AG04450 (cell line): ENCODE results near the gene PRCP. TPM values are rescaled to one million over a fixed set of nuclear protein-coding genes. Genes with fewer than 3 reads are reported as not detected.
"Not testable (repeated sequence)": the region's sequence is repeated elsewhere in the genome, so short reads cannot be mapped to it uniquely, and the experiment has no call there.

Experiments used
- CTCF ChIA-PET: fragments of 300-600, 350-600 bp; formaldehyde crosslinking; extraction: SDS; loops from one replicate; lab custom pipeline; 2022; ENCODE audit warnings: antibody characterized with exemption, inconsistent platforms; lab: Charles Lee
- POLR2A ChIA-PET: fragments of 350-600 bp; formaldehyde crosslinking; extraction: SDS; loops from one replicate; lab custom pipeline; 2021; ENCODE audit warnings: antibody characterized with exemption, inconsistent platforms; lab: Yijun Ruan, JAX
- DNase-seq: peaks from one replicate; pipeline ENCODE4 v3.0.0-alpha.2; 2011; ENCODE audit warnings: low read depth, low spot score
- H3K27ac ChIP-seq: one replicate; pipeline ENCODE4 v1.5.1; 2012; ENCODE audit warnings: low read depth, low read length, control low read depth
- H3K27me3 ChIP-seq: one replicate; pipeline ENCODE4 v1.6.0; 2012; ENCODE audit warnings: low read length; ENCODE audit not compliant: control insufficient read depth, insufficient read depth
- H3K4me3 ChIP-seq: 2 replicates; pipeline ENCODE4 v1.5.1; 2011; ENCODE audit warnings: mild to moderate bottlenecking, low read depth, low read length, control low read depth
- H3K9me3 ChIP-seq: 2 replicates; pipeline ENCODE4 v1.5.1; 2012; ENCODE audit warnings: low read length; ENCODE audit not compliant: control insufficient read depth, insufficient read depth
- polyA minus RNA-seq: library from RNA; depleted of rRNA, polyadenylated mRNA; stranded (reverse); fragments of >200 nt; gene quantifications from 2 replicates; pipeline ENCODE4 v1.2.3, GENCODE V29; 2011; rRNA and poly(A)+ RNA removed
- polyA plus RNA-seq: library from polyadenylated mRNA; depleted of rRNA; stranded (reverse); fragments of >200 nt; gene quantifications from 2 replicates; pipeline ENCODE4 v1.2.3, GENCODE V29; 2011; rRNA removed
- TF ChIP-seq, protein P1 (sequence below): IDR thresholded peaks from 2 replicates; pipeline ENCODE4 v1.5.1; 2011; ENCODE audit warnings: low read depth, low read length, control low read depth, inconsistent platforms

PRCP gene
- polyA plus RNA-seq (128 and 157 TPM in 2 replicates), polyA minus RNA-seq (32.4 and 53.9 TPM in 2 replicates)

DNA sequence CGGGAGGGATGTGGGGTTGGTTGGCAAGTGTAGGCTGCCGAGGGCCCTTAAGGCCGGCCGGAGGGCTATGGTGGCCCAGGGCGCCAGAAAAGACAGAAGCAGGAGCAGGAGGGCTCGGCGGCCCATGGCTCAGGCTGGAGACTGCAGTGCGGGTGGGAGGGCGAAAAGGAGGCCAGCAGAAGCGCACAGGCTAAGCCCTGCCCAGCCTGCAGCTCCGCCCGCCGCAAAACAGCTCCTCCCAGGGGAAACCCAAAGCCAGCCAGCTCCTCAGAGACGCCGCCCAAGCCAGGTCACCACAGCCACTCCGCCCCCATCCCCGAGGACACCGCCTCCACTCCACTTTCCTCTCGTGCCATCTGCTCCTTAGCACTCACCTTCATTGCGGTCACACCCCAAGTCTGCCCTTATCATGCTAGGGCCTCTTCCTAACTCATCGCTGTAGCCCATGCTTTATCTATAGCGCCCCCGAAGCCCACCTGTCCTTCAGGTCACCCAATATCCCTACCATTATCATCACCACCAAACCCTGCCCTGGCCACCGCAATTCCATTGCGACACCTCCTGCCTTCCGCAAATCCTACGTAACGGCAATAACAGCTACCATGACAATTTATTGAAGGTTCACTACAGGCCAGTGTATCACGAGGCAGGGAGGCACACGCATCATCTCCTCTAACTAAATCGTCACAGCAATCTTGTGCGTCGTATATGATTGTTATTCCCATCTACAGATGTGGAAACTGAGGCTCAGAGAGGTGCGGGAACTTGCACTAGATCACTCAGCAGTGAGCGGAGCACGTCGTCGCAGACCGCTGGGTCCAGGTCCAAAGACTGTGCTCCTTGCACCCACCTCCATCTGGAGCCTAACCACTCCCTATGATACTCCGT lies at the start of gene PRCP:
Gene PRCP, minus strand, starts transcription at position 154 of the 888 bp plus-strand sequence. Its CDS starts 28 bp downstream, at position 126.
- H3K4me3 ChIP-seq = peak within 1 kb of the TSS; percentile 87
- H3K27ac ChIP-seq = peak within 1 kb of the TSS; percentile 74
- ChIA-PET POLR2A (interaction anchor here (0.6 to 2.1 kb wide), 10 partner anchors 10 to 385 kb away, joined by 3 to 22 read pairs (median 6); partner anchors contain the start of genes CCDC90B, PCF11 and RAB30), CTCF (interaction anchor here (0.6 to 5.6 kb wide), 18 partner anchors 11 to 919 kb away, joined by 3 to 46 read pairs (median 4); no protein-coding TSS in a partner anchor)
- DNase-seq = peak; percentile 61
- TF ChIP-seq, protein P1, sequence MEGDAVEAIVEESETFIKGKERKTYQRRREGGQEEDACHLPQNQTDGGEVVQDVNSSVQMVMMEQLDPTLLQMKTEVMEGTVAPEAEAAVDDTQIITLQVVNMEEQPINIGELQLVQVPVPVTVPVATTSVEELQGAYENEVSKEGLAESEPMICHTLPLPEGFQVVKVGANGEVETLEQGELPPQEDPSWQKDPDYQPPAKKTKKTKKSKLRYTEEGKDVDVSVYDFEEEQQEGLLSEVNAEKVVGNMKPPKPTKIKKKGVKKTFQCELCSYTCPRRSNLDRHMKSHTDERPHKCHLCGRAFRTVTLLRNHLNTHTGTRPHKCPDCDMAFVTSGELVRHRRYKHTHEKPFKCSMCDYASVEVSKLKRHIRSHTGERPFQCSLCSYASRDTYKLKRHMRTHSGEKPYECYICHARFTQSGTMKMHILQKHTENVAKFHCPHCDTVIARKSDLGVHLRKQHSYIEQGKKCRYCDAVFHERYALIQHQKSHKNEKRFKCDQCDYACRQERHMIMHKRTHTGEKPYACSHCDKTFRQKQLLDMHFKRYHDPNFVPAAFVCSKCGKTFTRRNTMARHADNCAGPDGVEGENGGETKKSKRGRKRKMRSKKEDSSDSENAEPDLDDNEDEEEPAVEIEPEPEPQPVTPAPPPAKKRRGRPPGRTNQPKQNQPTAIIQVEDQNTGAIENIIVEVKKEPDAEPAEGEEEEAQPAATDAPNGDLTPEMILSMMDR = 0 out of 2 replicates have a peak, but pooled peaks have one; percentile 1
- H3K27me3 ChIP-seq = no peaks in the 10 kb centered on the region
- no peaks in the 10 kb centered on the region for H3K9me3 ChIP-seq

DNA sequence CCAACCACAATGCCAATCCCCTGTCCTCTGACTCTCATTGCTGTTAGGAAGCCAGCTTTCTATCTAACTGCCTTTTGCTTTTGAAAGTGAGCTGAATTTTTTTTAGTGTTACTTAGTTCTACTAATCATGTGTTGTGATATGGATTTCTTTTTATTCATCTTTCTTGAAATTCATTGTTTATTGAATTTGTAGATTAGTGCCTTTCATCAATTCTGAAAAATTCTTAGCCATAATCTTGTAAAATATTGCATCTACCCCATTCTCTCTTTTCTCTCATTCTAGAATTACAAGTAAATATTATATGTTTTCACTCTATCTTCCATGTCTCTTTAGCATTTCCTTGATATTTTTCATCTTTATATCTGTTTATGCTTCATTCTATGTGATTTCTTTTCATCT lies 49.1 kb upstream of the PRCP start:
- no peaks in the 10 kb centered on the region for H3K27me3 ChIP-seq
- POLR2A ChIA-PET = no interaction called here
- CTCF ChIA-PET = no interaction called here
- TF ChIP-seq, protein P1 = no peak
- no peak overlapping the region for H3K4me3 ChIP-seq
- DNase-seq = no peak
- H3K27ac ChIP-seq = no peak overlapping the region
- H3K9me3 ChIP-seq = no peaks in the 10 kb centered on the region

DNA sequence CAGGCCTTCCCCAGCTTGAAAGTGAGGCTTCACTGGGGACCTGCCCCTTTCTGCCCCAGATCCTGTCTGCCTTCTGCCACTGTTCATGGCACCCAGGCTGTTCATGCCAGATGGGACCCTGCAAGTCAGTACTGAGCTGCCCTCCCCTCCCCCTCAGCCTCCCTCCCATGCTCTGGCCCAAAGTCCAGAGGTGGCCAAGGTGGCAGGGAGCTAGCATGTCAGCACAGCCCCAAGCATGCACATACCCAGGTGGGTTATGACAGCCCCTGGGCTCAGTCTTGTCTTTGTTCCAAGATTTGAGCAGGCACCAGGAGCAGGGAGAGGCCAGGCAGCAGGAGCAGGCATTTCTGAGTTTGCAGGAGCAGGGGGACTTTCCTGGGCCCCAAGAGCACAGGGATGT lies 45.5 kb upstream of the PRCP start:
- POLR2A ChIA-PET = no interaction called here
- H3K9me3 ChIP-seq = no peaks in the 10 kb centered on the region
- CTCF ChIA-PET = no interaction called here
- no peak overlapping the region for H3K4me3 ChIP-seq
- no peak overlapping the region for H3K27ac ChIP-seq
- DNase-seq = no peak
- TF ChIP-seq, protein P1 = no peak
- H3K27me3 ChIP-seq = no peaks in the 10 kb centered on the region

DNA sequence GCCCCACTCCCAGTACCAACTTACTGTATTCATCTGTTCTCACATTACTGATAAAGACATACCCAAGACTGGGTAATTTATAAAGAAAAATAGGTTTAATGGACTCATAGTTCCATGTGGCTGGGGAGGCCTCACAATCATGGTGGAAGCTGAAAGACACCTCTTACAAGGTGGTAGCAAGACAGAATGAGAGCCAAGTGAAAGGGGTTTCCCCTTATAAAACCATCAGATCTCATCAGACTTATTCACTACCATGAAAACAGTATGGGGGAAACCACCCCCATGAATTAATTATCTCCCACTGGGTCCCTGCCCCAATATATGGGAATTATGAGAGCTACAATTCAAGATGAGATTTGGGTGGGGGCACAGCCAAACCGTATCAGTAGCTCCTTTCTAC lies 44.8 kb upstream of the PRCP start:
- H3K4me3 ChIP-seq, CTCF ChIA-PET, H3K9me3 ChIP-seq, H3K27me3 ChIP-seq, DNase-seq, H3K27ac ChIP-seq, POLR2A ChIA-PET: not testable (repeated sequence)

DNA sequence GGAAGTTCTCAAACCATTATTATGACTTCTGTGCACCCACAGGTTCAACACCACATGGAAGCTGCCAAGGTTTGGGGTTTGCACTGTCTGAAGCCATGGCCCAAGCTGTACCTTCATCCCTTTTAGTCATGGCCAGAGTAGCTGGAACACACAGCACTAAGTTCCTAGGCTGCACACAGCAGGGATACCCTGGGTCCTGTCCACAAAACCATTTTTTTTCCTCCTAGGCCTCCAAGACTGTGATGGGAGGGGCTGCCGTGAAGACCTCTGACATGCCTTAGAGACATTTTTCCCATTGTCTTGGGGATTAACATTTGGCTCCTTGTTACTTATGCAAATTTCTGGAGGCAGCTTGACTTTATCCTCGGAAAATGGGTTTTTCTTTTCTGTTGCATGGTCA lies 44.0 kb upstream of the PRCP start:
- POLR2A ChIA-PET = no interaction called here
- TF ChIP-seq, protein P1 = no peak
- no peak for DNase-seq
- H3K27me3 ChIP-seq = no peaks in the 10 kb centered on the region
- H3K9me3 ChIP-seq = no peaks in the 10 kb centered on the region
- no peak overlapping the region for H3K27ac ChIP-seq
- H3K4me3 ChIP-seq = no peak overlapping the region
- CTCF ChIA-PET = no interaction called here

DNA sequence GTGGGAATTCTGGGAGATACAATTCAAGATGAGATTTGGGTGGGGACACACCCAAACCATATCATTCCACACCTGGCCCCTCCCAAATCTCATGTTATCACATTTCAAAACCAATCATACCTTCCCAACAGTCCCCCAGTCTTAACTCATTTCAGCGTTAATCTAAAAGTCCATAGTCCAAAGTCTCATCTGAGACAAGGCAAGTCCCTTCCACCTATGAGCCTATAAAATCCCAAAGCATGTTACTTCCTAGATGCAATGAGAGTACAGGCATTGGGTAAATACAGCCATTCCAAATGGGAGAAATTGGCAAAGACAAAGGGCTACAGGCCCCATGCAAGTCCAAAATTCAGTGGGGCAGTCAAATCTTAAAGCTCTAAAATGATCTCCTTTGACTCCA lies 43.2 kb upstream of the PRCP start:
- H3K27me3 ChIP-seq, H3K4me3 ChIP-seq, CTCF ChIA-PET, H3K9me3 ChIP-seq, DNase-seq, H3K27ac ChIP-seq, POLR2A ChIA-PET: not testable (repeated sequence)
